ENCODE results near the gene ZNF784.
"Not testable (repeated sequence)": the region's sequence is repeated elsewhere in the genome, so short reads cannot be mapped to it uniquely, and the experiment has no call there.

Gene ZNF784

GRCh38 chr19:55599842-55600661, 24.3 kb downstream of the ZNF784 start, which contains the start of gene ZNF524:
TSS of gene ZNF524 (plus strand) at chr19:55600288. CDS start at chr19:55602113, 1,825 bp downstream.
- peak; percentile 97 for DNase-seq

- DNase-seq = peak; percentile 98
Measured at GRCh38 chr19:55599468-55599841, 24.9 kb downstream of the ZNF784 start, which contains the start of gene FIZ1. TSS of gene FIZ1 (minus strand) at chr19:55599517. CDS start at chr19:55597865, 1,652 bp downstream.

GRCh38 chr19:55598719-55599467, 25.5 kb downstream of the ZNF784 start:
- peak; percentile 93 for DNase-seq

- no peak for DNase-seq
Measured at GRCh38 chr19:55598034-55598433, 26.3 kb downstream of the ZNF784 start.

- DNase-seq = no peak
Measured at GRCh38 chr19:55597501-55597921, 26.9 kb downstream of the ZNF784 start.

GRCh38 chr19:55596304-55596703, 28.1 kb downstream of the ZNF784 start:
- no peak for DNase-seq

- no peak for DNase-seq
Measured at GRCh38 chr19:55594996-55595545, 29.3 kb downstream of the ZNF784 start.

- DNase-seq = no peak
Measured at GRCh38 chr19:55593096-55593772, 31.1 kb downstream of the ZNF784 start.

- DNase-seq = no peak
Measured at GRCh38 chr19:55592391-55593090, 31.8 kb downstream of the ZNF784 start.

- no peak for DNase-seq
Measured at GRCh38 chr19:55591555-55591954, 32.8 kb downstream of the ZNF784 start.

GRCh38 chr19:55590617-55591016, 33.7 kb downstream of the ZNF784 start:
- DNase-seq = no peak

- DNase-seq = no peak
Measured at GRCh38 chr19:55590109-55590508, 34.3 kb downstream of the ZNF784 start.

GRCh38 chr19:55588738-55589137, 35.6 kb downstream of the ZNF784 start:
- no peak for DNase-seq

- peak; percentile 94 for DNase-seq
Measured at GRCh38 chr19:55586976-55587668, 37.2 kb downstream of the ZNF784 start.

GRCh38 chr19:55585658-55586339, 38.6 kb downstream of the ZNF784 start:
- peak; percentile 94 for DNase-seq

GRCh38 chr19:55584871-55585270, 39.5 kb downstream of the ZNF784 start:
- DNase-seq = no peak

GRCh38 chr19:55583897-55584296, 40.5 kb downstream of the ZNF784 start:
- DNase-seq = not testable (repeated sequence)

- DNase-seq = not testable (repeated sequence)
Measured at GRCh38 chr19:55582284-55582683, 42.1 kb downstream of the ZNF784 start.

GRCh38 chr19:55581823-55582223, 42.5 kb downstream of the ZNF784 start:
- DNase-seq = no peak

- DNase-seq = no peak
Measured at GRCh38 chr19:55581145-55581822, 43.1 kb downstream of the ZNF784 start.

All from NCI-H2171 treated with DMSO at 0.1 percent for 48 hours (cell line).